Esophagus squamous epithelium (tissue), 4 donors: Measurements from ENCODE around the gene ZNF414.

Experiments used
- POLR2A ChIP-seq, 4 donors: fragments of 450-650 bp; IDR thresholded peaks; one replicate each; pipeline ENCODE4 v1.6.1; 2017; ENCODE audit warnings: antibody characterized with exemption in 4 of 4, mild to moderate bottlenecking in 4 of 4, moderate library complexity in 3 of 4
- TF ChIP-seq, protein P1 (sequence below), 6 experiments: fragments of 450-650 bp in 4 of 6; fragments of 200-600 bp in 2 of 6; sonication (generic) in 2 of 6; IDR thresholded peaks; one replicate each; pipeline ENCODE4 v1.5.1; 2016 to 2019; ENCODE audit warnings: antibody characterized with exemption in 6 of 6, mild to moderate bottlenecking in 4 of 6, moderate library complexity in 4 of 6

DNA sequence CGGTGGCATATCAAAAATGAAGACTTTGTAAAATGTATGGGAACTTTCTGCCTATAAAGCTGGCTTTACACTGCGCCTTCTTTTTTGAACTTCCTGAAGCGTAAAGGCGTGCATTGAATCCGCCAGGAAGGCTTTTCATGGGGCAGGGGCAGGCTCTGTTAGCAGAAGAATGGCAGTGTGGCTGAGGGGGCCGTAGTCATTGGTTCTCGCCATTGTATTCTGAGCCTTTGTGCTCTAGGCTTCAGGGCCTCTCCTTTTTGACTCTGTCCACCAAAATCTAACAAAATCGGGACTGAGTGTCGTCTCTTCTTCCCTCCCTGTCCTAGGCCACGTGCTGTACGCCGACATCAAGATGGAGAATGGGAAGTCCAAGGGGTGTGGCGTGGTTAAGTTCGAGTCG, 25.6 kb downstream of the ZNF414 start:
- TF ChIP-seq POLR2A (IDR thresholded peaks at IDR 0.05): no peak
- TF ChIP-seq, protein P1, sequence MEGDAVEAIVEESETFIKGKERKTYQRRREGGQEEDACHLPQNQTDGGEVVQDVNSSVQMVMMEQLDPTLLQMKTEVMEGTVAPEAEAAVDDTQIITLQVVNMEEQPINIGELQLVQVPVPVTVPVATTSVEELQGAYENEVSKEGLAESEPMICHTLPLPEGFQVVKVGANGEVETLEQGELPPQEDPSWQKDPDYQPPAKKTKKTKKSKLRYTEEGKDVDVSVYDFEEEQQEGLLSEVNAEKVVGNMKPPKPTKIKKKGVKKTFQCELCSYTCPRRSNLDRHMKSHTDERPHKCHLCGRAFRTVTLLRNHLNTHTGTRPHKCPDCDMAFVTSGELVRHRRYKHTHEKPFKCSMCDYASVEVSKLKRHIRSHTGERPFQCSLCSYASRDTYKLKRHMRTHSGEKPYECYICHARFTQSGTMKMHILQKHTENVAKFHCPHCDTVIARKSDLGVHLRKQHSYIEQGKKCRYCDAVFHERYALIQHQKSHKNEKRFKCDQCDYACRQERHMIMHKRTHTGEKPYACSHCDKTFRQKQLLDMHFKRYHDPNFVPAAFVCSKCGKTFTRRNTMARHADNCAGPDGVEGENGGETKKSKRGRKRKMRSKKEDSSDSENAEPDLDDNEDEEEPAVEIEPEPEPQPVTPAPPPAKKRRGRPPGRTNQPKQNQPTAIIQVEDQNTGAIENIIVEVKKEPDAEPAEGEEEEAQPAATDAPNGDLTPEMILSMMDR (IDR thresholded peaks at IDR 0.05): no peak
